ENCODE measurements around the gene ATP1A1.

Gene ATP1A1

GRCh38 chr1:116429821-116430374 lies 56.9 kb downstream of the ATP1A1 start:
- TF ChIP-seq, protein P1, sequence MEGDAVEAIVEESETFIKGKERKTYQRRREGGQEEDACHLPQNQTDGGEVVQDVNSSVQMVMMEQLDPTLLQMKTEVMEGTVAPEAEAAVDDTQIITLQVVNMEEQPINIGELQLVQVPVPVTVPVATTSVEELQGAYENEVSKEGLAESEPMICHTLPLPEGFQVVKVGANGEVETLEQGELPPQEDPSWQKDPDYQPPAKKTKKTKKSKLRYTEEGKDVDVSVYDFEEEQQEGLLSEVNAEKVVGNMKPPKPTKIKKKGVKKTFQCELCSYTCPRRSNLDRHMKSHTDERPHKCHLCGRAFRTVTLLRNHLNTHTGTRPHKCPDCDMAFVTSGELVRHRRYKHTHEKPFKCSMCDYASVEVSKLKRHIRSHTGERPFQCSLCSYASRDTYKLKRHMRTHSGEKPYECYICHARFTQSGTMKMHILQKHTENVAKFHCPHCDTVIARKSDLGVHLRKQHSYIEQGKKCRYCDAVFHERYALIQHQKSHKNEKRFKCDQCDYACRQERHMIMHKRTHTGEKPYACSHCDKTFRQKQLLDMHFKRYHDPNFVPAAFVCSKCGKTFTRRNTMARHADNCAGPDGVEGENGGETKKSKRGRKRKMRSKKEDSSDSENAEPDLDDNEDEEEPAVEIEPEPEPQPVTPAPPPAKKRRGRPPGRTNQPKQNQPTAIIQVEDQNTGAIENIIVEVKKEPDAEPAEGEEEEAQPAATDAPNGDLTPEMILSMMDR (IDR thresholded peaks at IDR 0.05) = no peak

- TF ChIP-seq, protein P1 (IDR thresholded peaks at IDR 0.05) = no peak
Observed at GRCh38 chr1:116431870-116432500, 58.9 kb downstream of the ATP1A1 start.

DNA sequence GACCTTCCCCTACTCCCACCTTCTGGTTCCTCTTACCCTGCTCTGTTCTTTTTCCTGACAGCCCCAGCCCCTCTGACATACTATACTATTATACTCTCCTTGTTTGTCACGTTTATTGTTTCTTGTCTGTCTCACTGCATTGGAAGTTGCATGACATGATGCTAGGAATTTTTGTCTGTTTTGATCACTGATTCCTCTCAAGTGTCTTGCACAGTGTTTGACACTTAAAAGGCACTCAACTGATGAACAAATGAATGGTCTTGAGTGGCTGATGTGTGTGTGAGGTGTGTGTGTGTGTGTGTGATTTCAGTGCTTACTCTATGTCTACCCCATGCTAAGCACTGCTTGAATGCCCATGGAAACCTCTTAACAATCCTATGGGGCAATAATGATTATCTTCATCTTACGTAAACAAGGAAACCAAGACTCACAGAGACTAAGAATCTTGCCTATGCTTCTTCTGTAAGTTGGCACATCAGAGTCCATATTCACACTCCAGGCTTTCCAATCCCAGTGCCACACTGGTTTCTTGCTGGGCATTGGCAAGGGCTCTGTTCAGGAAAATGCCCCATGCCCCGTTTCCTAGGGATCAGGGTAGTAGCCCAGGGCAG lies 59.7 kb downstream of the ATP1A1 start:
- TF ChIP-seq, protein P1 (IDR thresholded peaks at IDR 0.05) = no peak

DNA sequence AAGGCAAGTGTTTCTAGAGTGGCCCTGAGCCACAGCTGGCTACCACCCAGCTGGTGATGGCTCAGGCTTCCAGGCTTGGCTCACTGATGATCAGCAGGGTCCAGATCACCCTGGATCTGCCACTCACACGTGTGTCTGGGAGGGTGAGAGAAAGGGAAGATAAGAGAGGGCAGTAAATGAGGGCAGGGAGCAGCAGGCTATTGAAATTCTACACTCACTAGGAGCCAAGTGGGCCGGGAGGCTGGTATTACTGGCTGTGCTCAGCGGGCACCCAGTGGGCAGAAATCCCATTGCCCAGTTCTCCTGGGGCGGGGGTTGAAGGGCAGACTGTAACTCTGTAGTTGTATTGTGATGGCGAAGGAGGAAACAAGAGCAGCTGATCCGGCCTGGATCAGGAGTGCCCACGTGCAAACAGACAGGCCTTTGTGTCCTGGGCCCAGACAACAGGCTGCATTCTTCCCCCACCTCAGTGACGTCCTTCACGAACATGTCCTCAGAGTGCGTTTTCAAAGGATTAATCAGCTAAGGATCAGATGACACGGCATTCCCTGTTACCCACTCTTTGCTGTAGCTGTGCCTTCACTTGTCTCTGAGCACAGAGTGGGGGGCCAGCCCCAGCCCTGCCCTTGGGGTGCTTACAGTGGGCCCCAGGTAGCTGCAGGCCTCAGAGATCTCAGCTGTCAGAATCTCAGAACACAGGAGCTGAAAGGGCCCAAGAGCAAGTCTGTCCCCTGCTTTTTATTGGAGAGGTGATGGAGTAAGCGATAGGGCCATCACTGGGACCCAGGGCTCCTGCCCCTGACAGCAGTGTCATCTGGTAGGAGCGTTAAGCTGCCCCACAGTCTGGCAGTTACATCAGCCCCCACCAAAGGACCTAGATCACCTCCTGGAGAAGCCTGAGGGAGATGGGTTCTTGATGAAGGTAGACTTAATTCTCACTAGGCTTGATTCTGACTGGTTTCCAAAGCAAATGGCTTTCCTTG lies 60.5 kb downstream of the ATP1A1 start:
- TF ChIP-seq, protein P1 (IDR thresholded peaks at IDR 0.05) = no peak

DNA sequence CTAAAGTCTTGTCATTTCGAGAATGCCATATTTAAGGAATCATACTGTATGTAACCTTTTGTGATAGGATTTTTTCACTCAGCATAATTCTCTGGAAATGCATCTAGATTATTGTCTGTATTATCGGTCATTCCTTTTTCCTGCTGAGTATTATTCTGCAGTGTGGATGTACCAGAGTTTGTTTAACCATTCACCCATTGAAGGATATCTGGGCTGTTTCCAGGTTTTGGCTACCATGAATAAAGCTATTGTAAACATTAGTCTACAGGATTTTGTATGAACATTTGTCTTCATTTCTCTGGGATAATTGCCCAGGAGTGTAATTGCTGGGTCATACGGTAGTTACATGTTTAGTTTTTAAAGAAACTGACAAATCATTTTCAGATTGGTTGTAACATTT lies 61.8 kb downstream of the ATP1A1 start:
- TF ChIP-seq, protein P1 (IDR thresholded peaks at IDR 0.05) = no peak

DNA sequence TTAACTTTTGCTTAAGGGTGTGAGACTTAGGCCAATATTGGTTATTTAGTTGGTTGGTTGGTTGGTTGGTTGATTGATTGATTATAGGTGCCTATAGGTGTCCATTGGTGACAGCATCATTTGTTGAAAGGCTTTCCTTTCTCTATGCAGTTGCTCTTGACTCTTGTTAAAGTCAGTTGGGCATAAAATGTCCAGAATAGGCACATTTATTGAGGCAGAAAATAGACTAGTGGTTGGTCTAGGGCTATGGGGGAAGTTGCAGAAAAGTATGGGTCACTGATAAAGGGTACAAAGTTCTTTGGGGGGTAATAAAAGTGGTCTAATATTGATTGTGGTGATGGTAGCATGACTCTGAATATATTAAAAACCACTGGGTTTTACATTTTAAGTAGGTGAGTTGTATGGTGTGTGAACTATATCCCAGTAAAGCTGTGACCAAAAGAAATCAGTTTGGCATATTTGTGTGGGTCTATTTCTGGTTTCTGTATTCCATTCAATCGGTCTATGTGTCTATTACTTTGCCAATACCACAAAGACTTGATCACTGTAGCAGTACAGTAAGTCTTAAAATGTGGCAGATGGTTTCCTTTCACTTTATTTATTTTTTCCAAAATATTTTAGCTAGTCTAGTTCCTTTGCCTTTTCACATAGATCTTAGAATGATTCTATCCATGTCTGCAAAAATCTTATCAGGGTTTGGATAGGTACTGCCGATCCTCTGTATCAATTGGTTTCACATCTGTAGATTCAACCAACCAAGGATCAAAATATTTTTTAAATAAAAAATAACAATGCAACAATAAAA lies 63.0 kb downstream of the ATP1A1 start:
- TF ChIP-seq, protein P1 (IDR thresholded peaks at IDR 0.05) = no peak

- TF ChIP-seq, protein P1 (IDR thresholded peaks at IDR 0.05) = no peak
Observed at GRCh38 chr1:116436611-116436970, 63.5 kb downstream of the ATP1A1 start.

All from LNCAP (cell line).